DOHH2 (cell line): ENCODE data around the gene SPSB4.

Source experiments
- H3F3A ChIP-seq: fragments of 200-600 bp; sonication (generic), shearing (Covaris generic); 2 replicates; pipeline ENCODE4 v1.6.0; 2016; ENCODE audit warnings: antibody characterized with exemption, mild to moderate bottlenecking; ENCODE audit not compliant: control insufficient read depth, insufficient read depth
- H3K27ac ChIP-seq: fragments of 200-600 bp; sonication (generic); 2 replicates; pipeline ENCODE4 v1.5.1; 2014; ENCODE audit warnings: low read depth, mild to moderate bottlenecking, low read length, moderate library complexity
- H3K27me3 ChIP-seq: fragments of 200-600 bp; sonication (generic); 2 replicates; pipeline ENCODE4 v1.6.1; 2014; ENCODE audit warnings: mild to moderate bottlenecking, low read length, mixed read lengths; ENCODE audit not compliant: control insufficient read depth
- H3K36me3 ChIP-seq: fragments of 200-600 bp; sonication (generic); 2 replicates; pipeline ENCODE4 v1.6.1; 2014; ENCODE audit warnings: mild to moderate bottlenecking, low read length, moderate library complexity, mixed read lengths; ENCODE audit not compliant: control insufficient read depth
- H3K4me1 ChIP-seq: fragments of 200-600 bp; sonication (generic); 2 replicates; pipeline ENCODE4 v1.6.1; 2014; ENCODE audit warnings: mild to moderate bottlenecking, low read length, mixed read lengths; ENCODE audit not compliant: control insufficient read depth
- H3K4me2 ChIP-seq: fragments of 200-600 bp; sonication (generic); 2 replicates; pipeline ENCODE4 v1.6.0; 2014; ENCODE audit warnings: mild to moderate bottlenecking, low read length, moderate library complexity
- H3K4me3 ChIP-seq: fragments of 200-600 bp; sonication (generic); 2 replicates; pipeline ENCODE4 v1.5.1; 2014; ENCODE audit warnings: mild to moderate bottlenecking, low read length, mixed read lengths
- H3K79me2 ChIP-seq: fragments of 200-600 bp; sonication (generic); 2 replicates; pipeline ENCODE4 v1.6.1; 2014; ENCODE audit warnings: mild to moderate bottlenecking, low read length, mixed read lengths; ENCODE audit not compliant: control insufficient read depth
- H3K9me2 ChIP-seq: fragments of 200-600 bp; sonication (generic); replicated peaks from 2 replicates; pipeline ENCODE4 v1.6.1; 2014; ENCODE audit warnings: mild to moderate bottlenecking, low read length, mixed read lengths; ENCODE audit not compliant: control insufficient read depth
- H3K9me3 ChIP-seq: fragments of 200-600 bp; sonication (generic); 2 replicates; pipeline ENCODE4 v1.6.1; 2014; ENCODE audit warnings: antibody characterized with exemption, low read length, mixed read lengths; ENCODE audit not compliant: control insufficient read depth, insufficient read depth
- H4K20me1 ChIP-seq: fragments of 200-600 bp; sonication (generic); 2 replicates; pipeline ENCODE4 v1.6.0; 2014; ENCODE audit warnings: low read depth, mild to moderate bottlenecking, antibody characterized with exemption, low read length, moderate library complexity; ENCODE audit not compliant: control insufficient read depth, insufficient read depth
- CTCF ChIP-seq: fragments of 200-600 bp; sonication (generic); IDR thresholded peaks from one replicate; pipeline ENCODE4 v1.5.1; 2014; ENCODE audit warnings: antibody characterized with exemption, mild to moderate bottlenecking, low read depth, low read length; ENCODE audit not compliant: poor library complexity, severe bottlenecking
- EZH2phosphoT487 ChIP-seq: fragments of 200-600 bp; sonication (generic); IDR thresholded peaks from 2 replicates; pipeline ENCODE4 v1.6.1; 2017; ENCODE audit warnings: borderline replicate concordance, mild to moderate bottlenecking, antibody characterized with exemption, low read length, moderate library complexity, mixed read lengths

The SPSB4 gene

DNA sequence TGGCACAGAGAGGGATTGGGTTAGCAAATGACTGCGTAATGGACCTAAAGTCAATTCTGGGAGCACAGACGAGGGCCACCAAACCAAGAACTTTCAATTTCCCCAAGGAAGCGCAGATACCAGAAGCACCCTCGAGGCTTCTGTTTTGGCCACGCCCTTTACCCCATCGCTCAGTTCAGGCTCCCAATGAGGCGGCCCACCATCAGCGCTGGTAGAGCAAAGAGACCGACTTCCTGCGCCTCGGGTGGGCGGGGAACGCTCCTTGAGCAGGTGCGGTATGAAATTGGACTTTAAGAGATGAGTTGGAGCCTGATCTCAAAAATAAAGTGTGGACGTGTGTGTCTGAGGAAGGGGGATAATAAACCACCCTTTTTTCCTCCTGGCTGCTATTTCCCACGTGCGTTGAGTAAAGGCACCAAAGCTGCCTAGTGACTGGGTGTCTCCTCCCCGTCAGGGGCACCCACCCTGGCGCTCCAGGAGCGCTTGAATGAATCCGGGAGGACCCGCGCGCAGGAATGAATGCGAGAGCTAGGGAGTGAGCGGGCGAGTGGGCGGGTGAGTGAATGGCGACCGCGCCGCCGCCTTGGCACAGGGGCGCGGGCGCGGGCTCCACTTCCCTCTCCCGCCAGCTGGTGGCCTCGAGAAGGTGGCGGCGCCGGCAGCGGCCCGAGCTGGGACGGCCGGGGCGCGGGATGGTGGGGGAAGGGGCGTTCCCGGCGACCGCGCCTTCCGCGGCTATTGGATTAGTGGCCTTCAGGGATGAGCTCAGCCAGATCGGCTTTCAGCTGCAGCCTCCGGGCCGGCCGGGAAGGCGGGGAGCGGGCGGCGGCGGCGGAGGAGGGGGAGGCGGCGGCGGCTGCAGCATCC, at the start of gene SPSB4:
Gene SPSB4 (plus strand): TSS at position 772 of the 867 bp plus-strand sequence. CDS start 14,758 bp downstream, outside the sequence.
- Histone ChIP-seq H3K27me3 (peaks cover 3% of the 10 kb centered on the region; the same call in 1 of the 2 replicates), H3K4me2 (no peak within 1 kb of the TSS), H3K4me3 (no peak within 1 kb of the TSS), H3K4me1 (no peaks in the 10 kb centered on the region), H3K9me3 (peaks cover 3% of the 10 kb centered on the region), H3F3A (no peaks in the 10 kb centered on the region), H3K36me3 (no peaks in the 10 kb centered on the region), H4K20me1 (no peaks in the 10 kb centered on the region), H3K27ac (no peak within 1 kb of the TSS), H3K79me2 (no peaks in the 10 kb centered on the region), H3K9me2 (no peaks in the 10 kb centered on the region)
- TF ChIP-seq EZH2phosphoT487, result no peak
- TF ChIP-seq CTCF, result no peak

- Histone ChIP-seq H3K9me2 (no peaks in the 10 kb centered on the region), H3K4me2 (no peak overlapping the region), H3K27ac (no peak overlapping the region), H3K36me3 (no peaks in the 10 kb centered on the region), H3K9me3 (no peaks in the 10 kb centered on the region), H3K4me3 (no peak overlapping the region), H3F3A (no peaks in the 10 kb centered on the region), H3K79me2 (no peaks in the 10 kb centered on the region), H3K4me1 (no peaks in the 10 kb centered on the region), H3K27me3 (peaks cover 14% of the 10 kb centered on the region), H4K20me1 (no peaks in the 10 kb centered on the region)
- TF ChIP-seq EZH2phosphoT487 (no peak), CTCF (no peak)
Measured at GRCh38 chr3:141006344-141006743, 44.8 kb upstream of the SPSB4 start.

GRCh38 chr3:141009496-141009895, 41.7 kb upstream of the SPSB4 start:
- Histone ChIP-seq H3K79me2 (no peaks in the 10 kb centered on the region), H3K9me2 (no peaks in the 10 kb centered on the region), H3K4me1 (no peaks in the 10 kb centered on the region), H3K27me3 (peaks cover 11% of the 10 kb centered on the region), H3F3A (no peaks in the 10 kb centered on the region), H3K9me3 (no peaks in the 10 kb centered on the region), H3K27ac (no peak overlapping the region), H3K4me3 (no peak overlapping the region), H4K20me1 (no peaks in the 10 kb centered on the region), H3K36me3 (no peaks in the 10 kb centered on the region), H3K4me2 (no peak overlapping the region)
- TF ChIP-seq CTCF, result no peak
- no peak for TF ChIP-seq EZH2phosphoT487
